ENCODE data around the gene EPB41L1.

EPB41L1 gene

DNA sequence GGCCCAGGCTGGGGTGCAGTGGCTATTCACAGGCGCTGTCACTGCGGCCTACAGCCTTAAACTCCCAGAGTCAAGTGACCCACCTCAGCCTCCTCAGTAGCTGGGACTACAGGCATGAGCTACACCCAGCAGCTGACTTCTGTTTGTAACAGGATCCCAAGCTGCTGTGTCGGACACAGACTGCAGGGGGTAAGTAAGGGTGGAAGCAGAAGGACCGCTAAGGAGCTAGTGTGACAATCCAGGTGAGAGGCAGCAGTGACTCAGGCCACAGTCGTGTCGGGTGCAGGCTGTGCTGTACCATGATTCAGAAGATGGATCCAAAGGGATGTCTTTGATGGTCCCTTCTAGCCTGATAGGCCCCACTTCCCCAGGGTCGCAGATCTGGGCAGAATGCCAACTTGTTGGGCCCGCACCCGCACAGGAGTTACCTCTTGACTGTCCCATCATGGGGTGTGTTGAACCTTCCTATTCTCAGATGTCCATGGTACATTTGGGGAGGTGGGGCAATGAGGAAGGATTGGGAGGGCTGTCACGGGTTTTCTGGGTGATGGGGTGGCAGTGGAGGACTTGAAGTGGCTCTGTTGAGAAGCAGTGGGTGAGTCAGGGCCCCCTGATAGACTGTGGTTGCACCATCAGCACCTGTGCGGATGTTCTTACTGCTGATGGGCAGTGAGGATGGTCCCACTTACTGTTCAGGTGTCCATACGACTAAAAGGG is 107.0 kb downstream of the EPB41L1 start:
- no peak for DNase-seq (ENCODE audit: low read depth in 2 of 2)

- DNase-seq (ENCODE audit: low read depth in 2 of 2), result no peak
These were observed 107.9 kb downstream of the EPB41L1 start for GRCh38 chr20:36262440-36262839.

DNA sequence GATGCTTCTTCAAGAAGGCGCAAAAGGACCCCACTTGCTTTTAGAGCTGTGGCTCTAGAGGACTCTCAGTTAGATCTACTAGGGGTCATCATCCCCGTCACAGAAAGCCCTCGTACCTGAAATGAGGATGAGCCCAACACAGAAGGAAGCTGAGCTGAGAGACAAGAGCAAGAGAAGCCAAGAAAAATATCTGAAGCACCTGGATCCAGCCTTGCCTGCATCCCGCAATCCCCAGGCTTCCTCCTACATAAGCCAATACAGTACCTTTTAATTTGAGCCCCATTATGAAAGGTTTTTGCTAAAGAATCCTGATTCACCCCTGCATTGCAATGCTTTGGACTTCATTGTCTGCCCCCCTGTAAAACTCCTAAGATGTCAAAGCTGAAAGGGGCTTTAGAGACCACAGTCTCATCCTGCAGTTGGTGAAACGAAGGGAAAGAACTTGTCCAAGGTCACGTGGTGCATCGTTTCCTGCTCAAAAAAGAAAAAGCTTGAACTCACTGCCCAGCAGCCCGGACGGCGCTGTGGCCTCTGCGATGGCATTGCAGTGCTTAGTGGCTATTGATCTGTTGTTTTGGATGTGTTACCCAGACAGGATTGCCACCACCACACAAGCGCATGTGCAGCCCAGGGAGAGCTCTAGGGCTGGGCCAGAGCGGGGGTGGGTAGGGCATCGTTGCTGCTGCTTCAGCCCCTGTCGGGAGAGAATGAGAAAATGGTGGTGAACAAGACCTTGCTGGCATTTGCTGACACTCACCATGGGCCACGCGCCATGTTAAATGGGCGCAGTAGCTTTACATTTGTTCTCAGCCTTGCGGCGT is 110.1 kb downstream of the EPB41L1 start:
- DNase-seq (ENCODE audit: low read depth in 2 of 2), result no peak

- DNase-seq (ENCODE audit: low read depth in 2 of 2), result no peak
These were observed 111.6 kb downstream of the EPB41L1 start for GRCh38 chr20:36266189-36266588.

GRCh38 chr20:36267605-36268381 is 113.3 kb downstream of the EPB41L1 start:
- no peak for DNase-seq (ENCODE audit: low read depth in 2 of 2)

DNA sequence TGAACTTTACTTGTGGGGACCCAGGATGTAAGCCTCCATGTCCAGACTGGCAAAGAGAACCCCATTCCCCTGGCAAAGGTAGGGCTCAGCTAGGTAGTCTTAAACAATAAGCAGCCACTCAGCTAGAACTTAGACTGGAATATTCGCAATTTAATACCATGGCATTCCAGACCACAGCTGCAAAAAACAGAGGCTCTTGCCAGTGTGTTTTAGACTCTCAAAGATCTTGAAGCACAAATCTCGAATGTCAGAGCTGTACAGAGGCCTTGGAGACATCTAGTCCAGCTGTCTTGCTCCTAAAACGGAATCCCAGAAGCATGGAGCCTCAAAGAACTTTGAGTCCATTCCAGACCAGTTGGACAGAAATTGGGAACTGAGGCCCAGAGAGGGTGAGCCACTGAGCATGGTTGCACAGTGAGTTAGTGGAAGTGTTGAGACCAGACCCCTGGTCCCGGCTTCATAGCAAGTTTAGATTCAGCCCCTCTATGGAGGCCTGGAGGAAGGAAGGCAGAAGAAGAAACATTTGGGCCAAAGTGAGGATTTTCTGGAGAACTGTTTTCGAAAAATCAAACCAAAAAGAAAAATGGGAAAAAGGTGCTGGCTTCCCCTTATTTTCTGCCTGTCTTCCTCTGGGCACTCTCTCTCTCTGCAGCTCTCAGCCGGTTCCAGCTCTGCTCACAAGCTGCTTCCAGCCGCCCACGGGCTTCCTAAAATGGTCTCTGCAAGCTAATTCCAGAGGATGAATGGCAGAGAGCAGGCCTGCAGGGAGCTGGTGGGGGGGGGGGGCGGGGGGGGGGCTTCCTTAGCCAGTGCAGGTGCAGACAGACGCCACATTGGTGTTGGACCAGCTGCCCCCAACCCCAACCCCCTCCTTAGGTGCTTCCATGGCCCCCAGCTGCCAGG is 114.2 kb downstream of the EPB41L1 start:
- DNase-seq (ENCODE audit: low read depth in 2 of 2), result no peak

DNA sequence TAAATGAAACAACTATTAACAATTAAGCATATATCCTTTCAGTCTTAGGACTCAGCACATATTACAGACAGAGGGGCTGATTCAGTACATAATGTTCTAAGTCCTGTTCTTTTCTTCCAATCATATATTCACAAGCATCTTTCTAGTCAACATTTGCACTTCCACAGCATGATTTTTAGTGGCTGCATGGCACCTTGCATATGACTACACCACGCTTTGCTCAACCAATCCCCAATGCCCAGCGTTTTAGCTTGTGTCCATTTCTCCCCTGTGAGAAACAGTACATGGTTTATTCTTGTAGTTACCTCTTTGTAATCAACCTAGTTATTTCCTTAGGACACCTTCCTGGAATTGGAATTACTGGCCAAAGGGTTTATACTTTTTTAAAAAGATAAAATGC is 115.0 kb downstream of the EPB41L1 start:
- no peak for DNase-seq (ENCODE audit: low read depth in 2 of 2)

DNA sequence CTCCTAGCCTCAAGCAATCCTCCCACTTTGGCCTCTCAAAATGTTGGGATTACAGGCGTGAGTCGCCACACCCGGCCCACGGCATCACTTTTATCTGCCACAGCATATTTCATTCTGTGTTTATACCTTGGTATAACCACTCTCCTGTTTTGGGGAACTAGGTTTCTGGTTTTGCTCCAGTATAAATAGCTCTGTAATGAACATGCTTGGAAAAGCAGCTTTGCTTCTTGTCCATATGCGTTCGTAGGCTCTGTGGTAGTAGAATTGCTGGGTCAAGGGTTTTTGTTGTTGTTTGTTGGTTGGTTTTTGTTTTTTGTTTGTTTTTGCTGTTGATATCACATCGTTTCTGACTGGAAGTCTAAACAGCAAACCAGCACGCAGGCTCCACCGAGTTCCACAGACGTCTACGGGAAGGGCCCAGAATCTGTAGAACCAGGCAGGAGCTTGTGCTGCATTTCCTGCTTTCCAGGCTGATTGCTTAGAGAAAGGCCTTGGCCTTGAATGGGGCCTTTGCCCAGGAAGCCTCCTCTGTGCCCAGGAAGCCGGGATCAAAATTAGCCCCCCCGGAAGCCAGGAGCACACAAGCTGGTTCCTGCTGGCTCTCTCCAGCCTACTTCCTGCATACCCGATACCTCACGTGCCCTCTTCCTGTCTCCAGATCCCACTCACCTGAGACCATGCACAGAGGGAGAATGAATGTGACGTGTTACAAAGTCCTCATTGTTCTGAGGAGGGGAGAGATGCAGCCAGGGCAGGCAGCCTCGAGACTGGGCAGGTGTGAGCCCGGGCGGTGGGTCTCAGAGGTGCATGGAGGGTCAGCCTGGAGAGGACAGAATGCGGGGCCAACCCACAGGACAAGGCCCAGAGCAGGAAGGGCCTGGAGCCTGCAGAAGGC is 116.5 kb downstream of the EPB41L1 start:
- no peak for DNase-seq (ENCODE audit: low read depth in 2 of 2)

DNA sequence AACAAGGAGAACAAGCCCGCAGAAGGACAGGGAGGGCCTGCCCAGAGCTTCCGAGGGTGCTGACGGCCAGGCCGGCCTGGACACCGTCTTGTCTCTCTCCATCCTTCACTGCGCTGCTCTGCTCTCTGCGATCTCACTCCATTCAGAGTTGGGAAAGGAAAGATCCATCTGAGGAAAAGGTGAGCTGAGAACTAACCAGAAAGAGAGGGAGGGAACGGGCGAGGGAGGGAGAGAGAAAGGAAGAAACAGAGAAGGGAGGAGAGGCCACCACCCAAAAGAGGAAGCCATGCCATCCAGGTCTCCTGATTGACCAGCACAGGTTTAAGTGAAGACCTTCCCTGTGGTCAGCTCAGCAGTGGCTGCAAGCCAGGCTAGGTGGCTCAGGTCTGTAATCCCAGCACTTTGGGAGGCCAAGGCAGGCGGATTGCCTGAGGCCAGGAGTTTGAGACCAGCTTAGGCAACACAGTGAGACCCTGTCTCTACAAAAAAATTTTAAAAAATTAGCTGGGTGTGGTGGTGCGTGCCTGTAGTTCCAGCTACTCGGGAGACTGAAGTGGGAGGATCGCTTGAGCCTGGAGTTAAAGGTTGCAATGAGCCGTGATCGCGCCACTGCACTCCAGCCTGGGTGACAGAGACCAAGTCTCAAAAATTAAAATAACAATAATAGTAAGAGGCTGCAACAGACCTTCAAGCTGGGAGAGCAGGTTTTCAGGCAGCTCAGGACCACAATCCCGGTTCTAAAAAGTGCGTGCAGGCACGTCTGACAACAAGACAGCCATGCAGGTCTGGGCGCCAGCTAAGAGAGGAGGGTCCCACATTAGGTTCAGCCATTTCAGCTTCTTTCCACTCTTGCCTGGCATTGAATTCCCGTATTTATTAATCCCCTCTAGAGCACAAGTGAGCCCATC is 117.4 kb downstream of the EPB41L1 start:
- DNase-seq (ENCODE audit: low read depth in 2 of 2), result no peak

DNA sequence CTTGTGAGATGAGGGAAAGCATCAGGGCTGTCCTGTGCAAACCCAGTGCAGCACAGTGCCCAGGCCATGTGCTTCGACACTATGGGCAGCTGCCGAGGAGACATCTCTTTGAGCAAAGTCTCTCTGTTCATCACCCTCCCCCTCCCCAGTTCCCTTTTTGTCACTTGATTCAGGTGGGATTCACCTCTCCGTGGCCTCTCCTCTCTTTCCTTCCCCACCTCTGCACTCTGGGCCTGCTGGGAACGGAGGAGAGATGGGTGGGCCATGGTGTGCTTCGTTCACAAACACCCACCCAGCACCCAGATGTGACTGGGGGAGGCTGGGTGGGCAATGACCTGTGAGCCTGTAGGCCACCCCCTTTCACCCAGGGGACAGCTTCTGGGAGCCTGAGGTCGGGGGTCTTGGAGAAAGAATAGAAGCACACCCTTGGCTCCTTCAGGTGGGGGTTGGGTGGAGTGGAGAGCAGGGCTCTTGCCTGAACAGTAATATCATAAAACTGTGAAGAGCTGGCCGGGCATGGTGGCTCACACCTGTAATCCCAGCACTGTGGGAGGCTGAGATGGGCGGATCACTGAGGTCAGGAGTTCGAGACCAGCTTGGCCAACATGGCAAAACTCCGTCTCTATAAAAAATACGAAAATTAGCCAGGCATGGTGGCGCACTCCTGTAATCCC is 118.1 kb downstream of the EPB41L1 start:
- DNase-seq (ENCODE audit: low read depth in 2 of 2), result no peak

- no peak for DNase-seq (ENCODE audit: low read depth in 2 of 2)
These were observed 119.1 kb downstream of the EPB41L1 start for GRCh38 chr20:36273414-36274180.

DNA sequence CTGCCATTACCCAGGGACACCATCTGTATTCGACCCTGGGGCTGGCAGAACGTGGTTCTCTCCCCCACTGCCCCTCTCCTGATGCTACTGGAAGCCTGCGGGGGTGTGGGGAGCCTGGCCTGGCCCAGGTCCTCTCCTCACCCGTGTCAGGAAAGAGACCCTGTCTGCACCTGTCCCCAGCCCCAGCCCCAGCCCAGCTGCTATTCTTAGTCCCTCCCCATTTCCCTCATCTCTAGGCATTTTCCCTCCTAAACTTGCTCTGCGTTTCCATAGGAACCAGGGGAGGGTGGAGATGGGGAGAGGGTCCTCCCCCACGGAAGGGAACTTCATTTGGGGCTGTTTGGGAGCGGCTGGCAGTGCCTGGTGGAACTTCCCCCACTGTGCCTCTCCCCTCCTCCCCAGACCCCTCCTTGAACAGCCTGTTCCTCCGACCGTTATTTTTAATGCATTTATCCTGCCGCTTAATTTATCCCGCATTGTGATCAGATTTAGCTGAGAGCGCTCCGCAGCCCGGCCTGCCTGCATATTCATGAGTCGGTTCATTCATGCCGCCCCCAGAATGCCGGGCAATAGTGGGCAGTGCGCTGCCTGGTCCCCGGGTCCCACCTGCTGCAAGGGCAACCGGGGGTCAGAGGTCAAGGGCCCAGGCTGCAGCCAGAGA is 119.8 kb downstream of the EPB41L1 start:
- DNase-seq (ENCODE audit: low read depth in 2 of 2), result no peak

- no peak for DNase-seq (ENCODE audit: low read depth in 2 of 2)
These were observed 120.5 kb downstream of the EPB41L1 start for GRCh38 chr20:36275011-36275410.

DNA sequence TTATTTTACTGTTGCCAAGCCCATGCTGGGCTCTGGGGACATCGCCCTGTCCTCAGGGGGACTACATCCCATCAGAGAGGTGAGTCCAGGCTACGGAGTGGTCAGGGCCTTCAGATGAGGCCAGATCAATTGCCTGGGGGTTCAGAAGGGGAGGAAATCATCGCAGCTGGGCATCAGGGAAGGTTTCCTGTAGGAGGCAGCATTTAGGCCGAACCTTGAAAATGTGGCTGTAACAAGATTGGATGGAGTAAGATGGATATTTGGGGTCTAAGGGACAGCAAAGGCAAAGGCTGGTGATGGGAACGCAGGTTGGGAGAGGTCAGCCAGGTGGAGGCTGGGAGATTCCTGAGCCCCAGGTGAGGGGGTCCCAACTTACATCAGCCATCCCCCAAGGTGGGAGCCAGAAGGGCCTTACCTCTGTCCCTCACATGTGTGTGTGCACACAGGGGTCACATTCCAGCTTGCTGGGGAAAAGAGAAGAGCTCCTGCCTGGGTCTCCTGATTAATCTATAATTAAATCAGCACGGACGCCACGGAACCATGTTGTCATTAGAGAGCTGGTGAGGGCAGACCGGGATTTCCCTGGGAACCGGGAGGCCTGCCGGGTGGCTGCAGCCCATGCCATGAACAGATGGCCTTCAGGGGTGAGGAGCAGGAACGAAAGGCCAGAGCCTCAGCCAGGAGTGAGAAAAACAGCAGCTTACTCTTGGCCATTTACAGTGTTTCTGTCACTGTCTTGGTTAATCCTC is 121.1 kb downstream of the EPB41L1 start:
- DNase-seq (ENCODE audit: low read depth in 2 of 2), result no peak

- no peak for DNase-seq (ENCODE audit: low read depth in 2 of 2)
These were observed 123.0 kb downstream of the EPB41L1 start for GRCh38 chr20:36277546-36277945.

- DNase-seq (ENCODE audit: low read depth in 2 of 2), result no peak
These were observed 124.8 kb downstream of the EPB41L1 start for GRCh38 chr20:36279362-36279761.

GRCh38 chr20:36279776-36280175 is 125.2 kb downstream of the EPB41L1 start:
- no peak for DNase-seq (ENCODE audit: low read depth in 2 of 2)

Measured in stimulated activated CD4-positive, alpha-beta T cell treated with anti-CD3 and anti-CD28 coated beads, Interleukin-1b, Interleukin-23, amount 100 ng/mL, for 1 hour (primary cell).